GM19023 (cell line): ENCODE results near the gene MAPK8IP3.

ENCODE experiments used
- ATAC-seq: cut with Tn5 transposase; IDR thresholded peaks from one replicate; pipeline ENCODE4 v1.9.1; 2021; ENCODE audit warnings: mild to moderate bottlenecking, moderate library complexity; ENCODE audit not compliant: unreplicated experiment

MAPK8IP3 gene

DNA sequence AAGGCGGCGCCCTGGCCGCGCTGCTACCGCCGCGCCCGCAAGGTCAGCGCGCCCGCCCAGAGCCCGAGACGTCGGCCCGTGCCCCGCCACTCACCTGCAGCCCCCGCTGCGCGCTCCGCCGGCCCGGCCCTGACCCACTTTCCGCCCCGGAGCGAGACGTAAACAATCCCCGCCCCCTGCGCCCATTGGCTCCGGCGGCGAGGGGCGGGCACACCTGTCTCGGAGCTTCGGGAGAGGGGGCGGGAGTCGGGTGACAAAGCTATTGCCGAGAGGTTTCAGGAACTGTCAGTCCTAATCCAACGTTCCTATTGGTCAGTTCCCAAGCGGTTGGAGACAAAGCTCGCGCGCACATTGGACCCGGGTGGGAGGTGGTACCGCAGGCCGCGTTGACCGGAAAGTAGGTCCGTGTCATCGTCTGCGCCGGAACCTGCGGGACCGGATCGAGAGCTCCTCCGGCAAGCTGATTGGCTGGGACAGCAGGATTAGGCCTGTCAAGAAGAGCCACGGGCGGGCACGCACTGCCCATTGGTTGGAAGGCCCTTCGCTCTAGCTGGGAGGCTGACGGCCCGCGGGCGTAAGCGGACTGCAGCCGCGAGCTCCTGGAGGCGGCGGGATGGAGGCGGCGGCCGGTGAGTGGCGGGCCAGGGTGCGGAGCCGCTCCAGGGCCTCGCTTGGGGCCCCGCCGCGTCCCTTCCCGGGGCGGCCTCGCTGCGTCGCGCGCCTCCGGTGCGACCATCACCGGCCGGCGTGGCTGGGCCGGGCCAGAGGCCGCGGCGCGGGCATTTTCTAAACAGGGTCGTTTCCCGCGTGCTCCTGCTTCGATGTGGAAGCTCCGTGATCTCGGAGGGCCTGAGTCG is 76.6 kb downstream of the MAPK8IP3 start, which contains the start of the genes NUBP2 and SPSB3:
Gene NUBP2, plus strand, starts transcription at position 553 of the 857 bp plus-strand sequence. Its CDS starts 61 bp downstream, at position 614.
Gene SPSB3, minus strand, starts transcription at position 164 of the 857 bp plus-strand sequence. CDS start 1,088 bp downstream, outside the sequence.
- ATAC-seq = peak; percentile 84

DNA sequence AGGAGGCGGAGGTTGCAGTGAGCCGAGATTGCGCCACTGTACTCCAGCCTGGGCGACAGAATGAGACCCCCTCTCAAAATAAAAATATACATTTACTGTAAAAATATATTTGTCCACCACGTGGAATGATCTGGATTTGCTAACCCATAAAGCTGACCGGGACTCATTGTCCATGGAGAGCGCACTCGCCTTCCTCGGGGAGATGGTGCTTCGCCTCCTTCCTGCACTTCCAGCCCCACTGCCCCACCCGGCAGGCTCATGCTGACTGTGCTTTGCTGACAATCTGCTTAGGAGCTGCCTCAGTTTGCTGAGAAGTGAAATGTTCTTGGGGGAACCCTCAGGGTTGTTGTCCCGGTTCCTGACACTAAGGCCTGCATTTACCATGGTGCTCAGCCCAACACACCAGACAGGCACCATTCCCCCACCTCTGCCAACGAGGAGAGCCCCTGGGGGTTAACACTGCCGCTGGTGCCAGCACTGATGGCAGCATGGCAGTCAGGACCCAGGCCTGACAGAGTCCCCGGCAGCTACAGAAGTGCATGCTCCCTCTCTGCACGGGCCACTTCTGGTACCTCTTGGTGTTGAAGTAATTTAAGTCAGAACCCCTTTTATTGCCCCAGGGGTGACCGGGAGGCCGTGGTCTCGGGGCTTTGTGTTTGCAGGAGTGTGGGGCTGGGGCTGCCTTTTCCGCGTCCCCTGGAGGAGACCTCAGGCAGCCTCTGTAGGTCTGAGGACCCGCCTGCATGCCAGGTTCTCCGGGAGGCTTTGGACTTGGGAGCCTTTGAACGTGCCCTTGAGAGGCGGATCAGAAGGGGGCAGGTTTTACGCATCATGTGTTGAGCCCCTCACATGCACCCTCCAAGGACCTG is 79.2 kb downstream of the MAPK8IP3 start:
- ATAC-seq = no peak

DNA sequence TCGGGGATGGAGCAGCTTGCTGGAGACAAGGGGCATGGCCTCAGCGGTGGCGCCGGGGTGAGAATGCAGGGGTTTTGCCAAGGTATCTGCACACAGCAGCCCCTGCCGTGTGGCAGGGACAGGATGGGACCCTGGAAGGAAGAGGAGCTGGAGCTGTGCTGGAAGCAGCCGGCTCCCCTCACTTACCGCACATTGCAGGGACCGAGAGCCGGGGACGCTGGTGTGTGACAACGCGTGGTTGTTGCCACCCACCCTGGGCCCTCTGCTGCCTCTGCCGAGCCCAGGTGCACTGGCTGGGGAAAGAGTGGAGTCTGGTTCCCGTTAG is 79.8 kb downstream of the MAPK8IP3 start:
- ATAC-seq = no peak

DNA sequence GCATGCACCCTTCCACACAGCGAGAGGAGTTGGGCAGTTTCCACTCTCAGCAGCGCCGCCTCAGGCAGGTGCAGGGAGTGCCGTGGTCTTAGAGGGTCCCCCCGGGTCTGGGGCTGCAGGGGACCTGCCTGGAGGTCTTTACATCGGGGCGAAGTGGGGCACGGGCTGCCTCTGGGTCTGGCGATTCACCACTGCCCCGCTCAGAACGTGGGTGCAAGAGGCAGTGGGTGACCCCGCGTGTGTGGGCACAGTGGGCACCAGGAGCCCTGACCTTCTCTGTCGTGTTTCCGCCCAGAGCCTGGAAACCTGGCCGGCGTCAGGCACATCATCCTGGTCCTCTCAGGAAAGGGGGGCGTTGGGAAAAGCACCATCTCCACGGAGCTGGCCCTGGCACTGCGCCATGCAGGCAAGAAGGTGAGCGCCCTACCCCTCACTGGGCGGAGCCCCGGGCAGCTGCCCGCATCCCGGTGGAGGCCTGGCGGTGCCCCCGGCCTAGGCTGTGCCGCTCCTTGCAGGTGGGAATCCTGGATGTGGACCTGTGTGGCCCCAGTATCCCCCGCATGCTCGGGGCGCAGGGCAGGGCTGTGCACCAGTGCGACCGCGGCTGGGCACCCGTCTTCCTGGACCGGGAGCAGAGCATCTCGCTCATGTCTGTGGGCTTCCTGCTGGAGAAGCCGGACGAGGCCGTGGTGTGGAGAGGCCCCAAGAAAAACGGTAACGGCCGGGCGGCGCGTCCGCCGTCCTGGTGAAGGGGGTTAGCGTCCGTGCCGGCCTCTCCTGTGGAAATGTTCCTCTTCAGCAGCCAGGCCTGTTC is 80.5 kb downstream of the MAPK8IP3 start:
- ATAC-seq = no peak

DNA sequence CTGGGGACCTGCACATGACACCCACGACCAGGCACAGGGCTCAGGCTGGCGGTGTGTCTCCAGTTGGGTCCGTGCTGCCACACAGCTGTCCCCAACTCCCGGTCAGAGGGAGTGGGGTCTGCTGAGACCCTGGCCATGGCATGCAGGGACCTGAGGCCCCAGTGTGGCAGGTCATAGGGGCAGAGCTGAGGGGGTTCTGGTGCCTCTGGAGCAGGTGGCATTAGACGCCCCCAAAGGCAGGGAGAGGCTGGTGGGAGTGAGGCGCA is 81.0 kb downstream of the MAPK8IP3 start:
- no peak for ATAC-seq

DNA sequence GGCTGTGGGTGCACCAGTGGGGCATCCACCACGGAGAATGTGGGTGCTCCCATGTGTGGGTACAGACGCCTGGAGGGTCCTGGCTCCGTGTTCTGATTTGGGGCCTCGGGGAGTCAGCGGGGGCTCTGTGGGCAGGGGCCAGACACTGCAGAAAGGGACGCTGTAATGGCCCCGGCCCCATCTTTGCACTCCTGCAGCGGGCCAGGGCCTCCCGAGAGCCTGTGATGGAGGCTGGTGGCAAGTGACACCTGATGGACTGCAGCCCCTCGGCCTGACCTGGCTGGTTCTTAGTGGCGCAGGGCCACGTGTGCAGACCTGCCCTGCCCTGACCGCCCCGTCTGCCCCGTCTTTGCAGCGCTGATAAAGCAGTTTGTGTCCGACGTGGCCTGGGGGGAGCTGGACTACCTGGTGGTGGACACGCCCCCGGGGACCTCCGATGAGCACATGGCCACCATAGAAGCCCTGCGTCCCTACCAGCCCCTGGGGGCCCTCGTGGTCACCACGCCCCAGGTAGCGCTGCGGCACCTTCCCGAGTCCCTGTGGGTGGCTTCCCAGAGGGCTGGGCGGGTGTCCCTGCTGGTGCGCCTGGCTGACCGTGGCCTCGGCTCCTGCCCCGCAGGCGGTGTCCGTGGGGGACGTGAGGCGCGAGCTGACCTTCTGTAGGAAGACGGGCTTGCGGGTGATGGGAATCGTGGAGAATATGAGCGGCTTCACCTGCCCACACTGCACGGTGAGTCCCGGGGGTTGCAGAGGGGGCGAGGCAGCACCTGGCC is 81.5 kb downstream of the MAPK8IP3 start:
- ATAC-seq = no peak

DNA sequence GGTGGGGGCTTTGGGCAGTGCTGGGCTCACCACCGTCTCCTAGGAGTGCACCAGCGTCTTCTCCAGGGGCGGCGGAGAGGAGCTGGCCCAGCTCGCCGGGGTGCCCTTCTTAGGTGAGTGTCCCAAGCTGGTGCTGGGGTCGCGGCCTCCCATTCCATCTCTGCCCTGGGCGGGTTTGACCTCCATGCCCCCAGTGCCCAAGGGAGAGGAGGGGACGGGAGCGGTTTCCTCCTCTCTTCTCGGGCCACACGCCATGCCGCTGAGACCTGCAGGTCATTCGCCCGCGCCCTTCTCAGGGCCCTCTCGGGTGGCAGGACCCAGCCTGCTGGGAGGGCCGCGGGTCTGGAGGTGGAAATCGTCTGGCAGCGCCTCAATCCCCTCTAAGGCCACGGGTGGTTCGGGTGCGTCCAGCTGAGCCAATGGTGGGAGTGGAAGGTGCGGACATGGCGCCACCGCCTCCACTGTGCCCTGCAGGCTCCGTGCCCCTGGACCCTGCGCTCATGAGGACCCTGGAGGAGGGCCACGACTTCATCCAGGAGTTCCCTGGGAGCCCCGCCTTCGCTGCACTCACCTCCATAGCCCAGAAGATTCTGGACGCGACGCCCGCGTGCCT is 82.2 kb downstream of the MAPK8IP3 start:
- no peak for ATAC-seq

DNA sequence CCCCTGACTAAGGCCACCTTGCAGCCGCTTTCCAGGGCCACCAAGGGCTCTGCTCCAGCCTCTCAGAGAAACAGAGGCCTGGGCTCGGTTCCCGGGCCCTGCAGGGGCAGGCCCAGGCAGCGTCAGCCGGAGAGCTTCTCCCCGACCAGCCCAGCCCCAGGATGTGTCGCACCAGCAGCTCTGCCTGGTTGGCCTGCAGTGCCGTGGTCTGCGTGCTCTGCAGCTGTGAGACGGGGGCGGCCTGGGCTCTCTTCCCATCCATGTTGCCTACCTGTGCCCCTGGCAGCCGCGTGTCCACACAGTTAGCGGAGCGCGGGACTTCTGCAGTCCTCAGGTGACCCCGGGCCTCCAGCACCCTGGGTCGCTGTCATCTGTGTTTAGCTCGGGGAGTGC is 82.7 kb downstream of the MAPK8IP3 start:
- ATAC-seq = no peak

DNA sequence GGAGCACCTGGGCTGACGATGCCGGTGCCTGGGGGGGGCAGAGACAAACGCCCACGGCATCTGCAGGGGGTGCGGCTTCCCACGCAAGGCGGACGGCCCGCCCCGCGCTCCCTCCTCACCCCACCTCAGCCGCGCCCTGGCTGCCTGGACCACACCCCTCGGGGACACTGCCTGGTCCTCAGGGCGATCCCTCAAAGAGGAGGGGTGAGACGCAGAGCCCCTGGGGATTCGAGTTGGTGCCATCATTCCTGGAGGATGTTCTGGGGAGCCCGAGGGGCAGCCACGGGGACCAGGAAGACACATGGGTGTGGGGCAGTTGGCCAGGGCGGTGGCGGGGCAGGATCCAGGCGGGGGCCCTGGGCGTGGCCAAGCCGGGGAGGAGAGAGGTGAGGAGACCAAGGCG is 83.6 kb downstream of the MAPK8IP3 start:
- ATAC-seq = no peak

DNA sequence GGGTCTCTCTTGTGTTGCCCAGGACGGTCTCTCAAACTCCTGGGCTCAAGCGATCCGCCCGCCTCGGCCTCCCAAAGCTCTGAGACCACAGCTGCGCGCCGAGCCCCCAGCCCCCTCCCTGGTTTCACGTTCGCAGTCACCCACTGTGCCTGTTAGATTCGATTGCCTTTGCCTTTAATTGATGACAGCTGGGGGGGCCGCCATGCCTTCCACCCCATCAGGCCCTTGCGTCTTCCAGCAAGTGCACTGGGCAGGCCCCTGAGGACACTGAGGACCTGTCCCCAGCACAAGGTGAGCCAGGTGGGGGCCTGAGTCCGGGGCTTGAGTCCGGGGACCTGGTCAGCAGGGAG is 84.2 kb downstream of the MAPK8IP3 start:
- no peak for ATAC-seq

DNA sequence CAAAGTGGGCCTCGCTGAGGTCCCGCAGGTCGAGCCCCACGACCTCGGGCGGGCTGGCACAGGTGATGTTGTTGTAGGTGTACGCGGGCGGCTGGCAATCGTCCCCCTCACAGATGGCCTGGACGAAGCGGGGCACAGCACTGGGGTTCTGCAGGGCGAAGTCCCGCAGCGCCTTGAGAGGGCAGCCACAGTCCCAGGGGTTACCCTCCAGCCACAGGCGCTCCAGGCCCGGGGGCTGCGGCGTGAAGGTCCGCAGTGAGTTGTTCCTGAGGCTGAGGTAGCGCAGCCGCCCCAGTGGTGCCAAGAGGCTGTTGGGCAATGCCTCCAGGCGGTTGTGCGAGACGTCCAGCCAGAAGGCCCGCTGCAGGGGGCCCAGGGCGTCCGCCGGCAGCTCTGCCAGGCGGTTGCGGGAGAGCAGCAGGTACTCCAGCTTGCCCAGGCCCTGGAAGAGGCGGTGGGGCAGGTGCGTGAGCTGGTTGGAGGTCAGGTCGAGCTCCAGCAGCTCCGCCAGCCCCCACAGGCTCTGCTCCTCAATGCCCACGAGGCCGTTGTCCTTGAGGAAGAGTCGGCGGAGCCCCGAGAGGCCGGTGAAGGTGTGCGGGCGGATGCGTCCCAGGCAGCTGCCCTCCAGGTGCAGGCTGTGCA is 84.7 kb downstream of the MAPK8IP3 start:
- ATAC-seq = no peak

DNA sequence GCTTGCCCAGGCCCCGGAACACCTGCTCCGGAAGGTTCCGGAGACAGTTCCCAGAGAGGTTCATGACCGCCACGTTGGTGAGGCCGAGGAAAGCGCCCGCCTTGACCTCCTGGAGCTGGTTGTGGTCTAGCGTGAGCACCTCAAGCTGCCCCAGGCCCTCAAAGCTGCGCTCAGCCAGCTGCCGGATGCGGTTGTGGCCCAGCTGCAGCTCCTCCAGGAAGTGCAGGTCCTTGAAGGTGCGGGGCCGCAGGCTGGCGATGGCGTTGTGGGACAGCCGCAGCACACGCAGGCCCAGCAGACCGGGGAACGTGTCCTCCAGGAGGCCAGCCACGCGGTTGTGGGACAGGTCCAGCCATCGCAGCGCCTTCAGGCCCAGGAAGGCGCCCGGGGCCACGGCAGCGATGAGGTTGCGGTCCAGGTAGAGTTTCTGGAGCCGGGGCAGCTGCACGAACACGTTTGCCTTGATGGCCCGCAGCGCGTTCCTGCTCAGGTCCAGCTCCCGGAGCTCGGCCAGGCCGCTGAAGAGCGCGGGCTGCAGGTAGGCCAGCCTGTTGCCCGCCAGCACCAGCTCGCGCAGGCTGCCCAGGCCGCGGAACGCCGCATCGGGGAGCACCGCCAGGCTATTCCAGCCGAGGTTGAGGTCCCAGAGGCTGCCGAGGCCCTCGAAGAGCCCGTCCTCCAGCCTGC is 85.4 kb downstream of the MAPK8IP3 start:
- ATAC-seq = no peak

DNA sequence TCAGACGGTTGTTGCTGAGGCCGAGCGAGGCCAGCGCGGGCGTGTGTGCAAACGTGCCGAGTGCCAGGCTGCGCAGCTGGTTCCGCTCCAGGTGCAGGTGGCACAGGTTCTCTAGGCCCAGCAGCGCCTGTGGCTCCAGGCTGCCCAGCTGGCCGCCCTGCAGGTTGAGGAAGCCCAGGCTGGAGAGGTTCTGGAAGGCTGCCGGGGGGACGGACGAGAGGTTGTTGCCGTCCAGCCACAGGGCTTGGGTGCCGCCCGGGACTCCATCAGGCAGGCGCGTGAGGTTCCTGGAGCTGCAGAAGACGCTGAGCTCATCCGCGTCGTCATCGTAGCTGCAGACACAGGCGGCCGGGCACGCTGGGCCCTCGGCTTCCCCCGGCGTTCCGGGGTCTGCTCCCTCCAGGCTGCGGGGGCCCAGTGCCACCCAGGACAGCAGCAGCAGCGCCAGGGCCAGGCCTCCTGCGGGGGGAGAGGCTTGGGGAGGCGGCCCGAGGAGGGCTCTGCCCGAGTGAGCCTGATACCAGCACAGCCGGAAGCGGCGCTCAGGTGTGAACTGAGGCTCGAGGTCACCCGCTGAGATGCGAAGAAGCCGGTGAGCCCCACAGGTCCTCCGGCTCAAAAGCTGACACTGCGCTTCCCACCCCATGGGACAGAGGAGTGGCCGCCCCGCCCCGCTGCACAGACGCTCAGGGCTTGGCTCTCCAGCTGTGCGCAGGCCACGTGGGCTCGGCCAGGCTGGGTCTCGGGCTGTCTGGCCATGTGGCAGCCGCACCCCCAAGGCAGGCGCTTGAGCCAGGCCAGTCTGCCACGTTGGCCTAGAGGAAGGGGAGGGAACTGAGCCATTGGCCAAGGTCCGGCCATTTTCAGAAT is 86.2 kb downstream of the MAPK8IP3 start:
- ATAC-seq = no peak

DNA sequence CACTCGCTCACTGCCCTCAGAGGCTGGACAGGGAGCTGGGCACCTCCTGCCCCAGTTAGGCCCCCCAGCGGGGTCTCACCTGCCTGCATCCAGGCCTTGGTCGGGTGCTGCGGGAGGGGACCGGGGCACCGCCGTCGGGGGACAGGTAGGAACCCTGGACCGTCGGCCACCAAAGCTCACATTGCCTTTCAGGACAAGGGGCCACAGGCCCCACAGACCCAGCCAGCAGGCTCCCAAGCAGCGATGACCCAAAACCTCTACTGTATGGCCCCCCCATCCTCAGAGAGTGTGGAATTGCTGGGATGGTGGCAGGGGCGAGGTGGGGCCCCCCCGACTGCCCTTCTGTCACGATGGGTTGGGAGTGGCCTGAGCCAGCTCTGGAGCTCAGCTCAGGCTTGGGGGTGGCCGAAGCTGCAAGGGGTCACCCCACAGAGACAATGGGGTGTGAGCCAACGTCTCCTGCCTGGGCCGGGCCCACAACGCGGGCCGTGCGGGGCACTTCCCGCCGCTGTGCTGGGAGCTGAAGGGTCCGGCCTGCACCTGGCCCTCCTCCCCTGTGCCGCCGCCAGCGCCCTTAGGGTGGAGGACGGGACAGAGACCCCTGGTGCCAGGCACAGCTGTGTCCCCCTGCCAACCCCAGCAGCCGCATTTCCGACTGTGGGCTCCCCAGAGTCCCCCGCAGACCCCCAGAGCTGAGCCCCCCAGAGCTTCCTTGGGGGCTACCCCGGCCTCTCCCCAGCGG is 87.0 kb downstream of the MAPK8IP3 start:
- no peak for ATAC-seq

DNA sequence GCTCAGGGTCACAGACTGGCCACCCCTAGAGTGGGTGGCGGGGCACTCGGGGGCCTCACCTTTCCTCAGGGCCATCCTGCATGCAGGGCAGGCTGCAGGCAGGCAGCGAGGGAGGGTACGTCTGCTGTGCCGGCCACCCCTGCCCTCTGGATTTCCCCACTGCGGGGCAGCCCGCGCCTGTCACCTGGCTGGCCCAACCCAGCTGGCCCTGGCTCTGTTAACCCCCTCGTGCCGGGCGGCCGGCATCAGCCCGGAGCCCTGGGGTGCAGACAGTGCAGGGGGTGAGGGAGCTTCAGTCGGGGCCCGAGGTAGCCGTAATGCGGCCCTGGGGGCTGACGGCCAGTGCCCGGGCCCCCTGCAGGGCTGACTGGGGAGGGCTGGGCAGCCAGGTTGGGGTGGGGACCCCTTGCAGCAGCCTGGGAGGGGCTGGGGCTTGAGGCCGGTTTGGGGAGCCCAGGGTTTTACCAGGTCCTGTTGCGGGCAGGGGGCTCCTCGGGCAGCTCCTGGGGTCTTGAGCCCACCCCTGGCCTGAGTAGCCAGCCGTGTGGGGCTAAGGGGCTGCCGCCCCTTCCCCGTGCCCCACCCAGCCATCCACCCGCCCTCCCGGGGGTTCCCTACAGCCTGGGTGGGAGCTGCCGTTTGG is 87.7 kb downstream of the MAPK8IP3 start, which contains the start of gene IGFALS:
Gene IGFALS, minus strand, starts transcription at position 128 of the 643 bp plus-strand sequence. Its CDS starts 53 bp downstream, at position 75.
- ATAC-seq = no peak

DNA sequence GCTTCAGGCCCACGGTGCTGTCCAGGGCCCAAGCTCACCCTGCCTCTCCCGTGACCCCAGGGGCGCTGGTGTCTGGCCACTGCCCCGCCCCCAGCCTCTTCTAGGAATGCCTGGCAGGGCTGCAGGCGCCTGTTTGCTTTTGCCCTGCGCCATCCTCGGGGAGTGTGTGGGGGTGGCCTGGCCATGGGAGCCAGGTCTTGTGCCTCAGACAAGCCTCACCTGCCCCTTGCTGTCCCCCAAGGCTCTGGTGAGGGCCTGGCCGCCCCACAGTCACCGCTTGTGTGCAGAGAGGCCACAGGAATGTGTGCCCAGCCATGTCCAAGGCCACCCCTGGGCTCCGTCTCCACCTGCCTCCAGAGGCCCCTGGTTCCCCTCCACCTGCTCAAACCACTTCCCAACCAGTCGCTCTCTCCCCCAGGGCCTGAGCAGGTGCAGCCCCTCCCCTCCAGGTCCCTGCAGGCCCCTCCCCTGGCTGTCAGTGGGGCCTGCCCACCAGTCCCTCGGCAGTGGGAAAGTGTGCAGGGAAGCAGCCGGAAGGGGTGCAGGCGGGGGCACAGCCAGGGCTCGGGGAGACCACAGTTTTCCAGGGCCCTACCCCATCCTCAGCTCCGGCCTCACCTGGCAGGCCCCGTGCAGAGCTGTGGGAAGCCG is 88.4 kb downstream of the MAPK8IP3 start:
- no peak for ATAC-seq
